DMS79 treated with DMSO at 0.1 percent for 48 hours (cell line): Measurements from ENCODE around the gene FCRL5.
A peak's percentile ranks its signal among the peaks of the same experiment; 100 is the strongest.
"Not testable (repeated sequence)": the region's sequence is repeated elsewhere in the genome, so short reads cannot be mapped to it uniquely, and the experiment has no call there.

Source experiments
- DNase-seq: peaks from one replicate; lab custom pipeline; 2025; lab: John Stamatoyannopoulos, UW

The FCRL5 gene

GRCh38 chr1:157551694-157552693 lies at the start of gene FCRL5:
Gene FCRL5 (minus strand): TSS chr1:157552515. CDS start chr1:157552362, 153 bp downstream.
- no peak for DNase-seq

- no peak for DNase-seq
Observed at GRCh38 chr1:157600236-157600635, 47.9 kb upstream of the FCRL5 start.

- DNase-seq, result no peak
Observed at GRCh38 chr1:157597959-157598667, 45.8 kb upstream of the FCRL5 start, which contains the start of gene FCRL4. Gene FCRL4 (minus strand): TSS chr1:157598085. CDS start chr1:157597944, 141 bp downstream.

- DNase-seq, result no peak
Observed at GRCh38 chr1:157596384-157596783, 44.1 kb upstream of the FCRL5 start.

DNA sequence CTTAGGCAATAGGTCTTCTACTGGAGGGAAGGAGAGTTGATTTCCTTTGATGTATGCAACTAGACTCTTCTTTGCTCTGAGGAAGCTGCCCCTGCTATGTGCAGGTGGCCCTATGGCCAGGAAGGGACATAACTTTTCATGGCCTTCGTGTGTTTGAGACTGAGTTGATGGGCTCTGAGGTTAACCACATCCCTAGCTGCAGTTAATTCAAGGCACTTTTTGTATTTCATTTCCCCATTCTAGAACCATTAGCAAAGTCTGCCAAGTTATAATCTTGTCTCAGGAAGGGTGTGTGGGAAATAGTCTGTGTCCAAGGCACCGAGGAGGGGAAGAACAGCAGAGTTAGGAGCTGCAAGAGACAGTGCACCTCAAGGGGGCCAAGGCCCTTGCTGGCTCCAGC lies 43.0 kb upstream of the FCRL5 start:
- DNase-seq, result no peak

DNA sequence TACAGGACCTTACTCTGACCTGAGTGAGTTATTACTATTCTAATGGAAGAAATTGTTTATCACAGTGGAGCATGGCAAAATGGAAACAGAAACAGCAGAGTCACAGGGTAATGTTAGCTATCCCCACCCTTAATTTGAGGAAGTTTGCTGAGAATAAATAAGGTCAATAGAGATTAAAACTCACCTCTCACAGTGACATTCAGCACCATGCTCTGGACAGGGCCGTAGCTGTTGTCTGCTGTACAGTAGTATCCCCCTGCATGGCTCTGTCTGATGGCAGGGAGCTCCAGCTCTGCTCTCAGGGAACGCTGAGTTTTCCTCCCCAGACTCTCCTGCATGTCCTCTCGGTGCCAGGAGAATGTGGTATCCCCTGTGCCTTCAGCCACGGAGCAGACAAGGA lies 33.7 kb upstream of the FCRL5 start:
- DNase-seq, result no peak

- no peak for DNase-seq
Observed at GRCh38 chr1:157584503-157584902, 32.2 kb upstream of the FCRL5 start.

- DNase-seq, result no peak
Observed at GRCh38 chr1:157580828-157581210, 28.5 kb upstream of the FCRL5 start.

DNA sequence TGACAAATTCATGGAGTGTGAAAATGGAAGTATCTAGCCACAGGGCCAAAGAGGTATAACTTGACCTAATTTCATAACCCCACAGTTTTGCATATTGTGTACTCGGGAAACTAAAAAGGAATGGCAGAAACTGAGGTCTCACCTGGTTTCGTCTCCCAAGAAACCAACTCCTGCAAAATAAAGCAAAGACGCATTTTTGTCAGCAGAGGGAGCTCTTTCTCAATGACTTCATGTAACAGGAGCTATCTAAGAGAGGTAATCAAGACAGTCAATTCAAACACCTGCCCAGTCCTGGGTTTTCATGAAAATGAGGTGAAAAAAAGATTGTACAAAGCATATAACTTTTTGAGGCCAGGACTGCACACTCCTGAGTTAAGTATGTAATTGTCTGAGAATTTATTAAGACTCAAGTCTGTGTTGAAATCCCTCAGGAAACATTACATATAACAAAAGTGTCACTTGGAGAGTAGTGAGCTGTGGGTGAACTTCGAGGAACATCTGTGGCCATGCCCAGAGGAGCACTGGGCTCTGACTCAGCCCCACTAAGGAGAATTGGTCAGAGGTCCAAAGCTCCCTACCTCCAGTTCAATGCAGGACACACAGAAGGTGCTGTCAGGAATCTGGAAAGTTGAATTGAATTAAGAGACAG lies 28.0 kb upstream of the FCRL5 start:
- peak; percentile 41 for DNase-seq

- DNase-seq, result no peak
Observed at GRCh38 chr1:157577420-157577819, 25.1 kb upstream of the FCRL5 start.

GRCh38 chr1:157575744-157576143 lies 23.4 kb upstream of the FCRL5 start:
- no peak for DNase-seq

GRCh38 chr1:157574836-157575235 lies 22.5 kb upstream of the FCRL5 start:
- DNase-seq, result no peak

DNA sequence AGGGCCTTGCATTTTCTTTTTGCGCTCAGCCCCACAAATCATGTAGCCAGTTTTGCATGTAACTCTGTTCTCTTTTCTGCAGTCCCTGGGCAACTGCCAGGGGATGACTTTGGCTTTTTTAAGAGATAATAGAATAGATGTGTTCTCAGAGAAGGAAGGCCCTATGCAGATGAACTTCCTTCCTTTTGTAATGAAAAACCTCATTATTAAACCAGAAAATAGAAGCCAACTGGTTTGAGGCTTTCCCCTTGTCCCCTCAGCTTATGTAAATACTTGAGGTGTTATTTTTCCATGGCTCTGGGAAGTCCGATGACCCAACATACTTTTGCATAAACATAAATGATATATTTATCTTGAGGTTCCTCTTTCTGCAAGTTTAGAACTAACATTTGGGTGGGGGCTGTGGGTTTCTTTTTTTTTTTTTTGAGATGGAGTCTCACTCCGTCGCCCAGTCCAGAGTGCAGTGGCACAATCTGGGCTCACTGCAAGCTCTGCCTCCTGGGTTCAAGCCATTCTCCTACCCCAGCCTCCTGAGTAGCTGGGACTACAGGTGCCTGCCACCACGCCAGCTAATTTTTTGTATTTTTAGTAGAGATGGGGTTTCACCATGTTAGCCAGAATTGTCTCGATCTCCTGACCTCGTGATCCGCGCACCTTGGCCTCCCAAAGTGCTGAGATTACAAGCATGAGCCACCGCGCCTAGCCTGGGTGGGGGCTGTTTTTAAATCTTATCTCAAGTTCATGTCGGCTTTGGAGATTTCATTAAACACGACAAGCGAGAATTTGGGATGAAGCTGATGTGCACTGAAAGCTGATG lies 14.4 kb upstream of the FCRL5 start:
- DNase-seq, result no peak

GRCh38 chr1:157562515-157562914 lies 10.2 kb upstream of the FCRL5 start:
- no peak for DNase-seq

DNA sequence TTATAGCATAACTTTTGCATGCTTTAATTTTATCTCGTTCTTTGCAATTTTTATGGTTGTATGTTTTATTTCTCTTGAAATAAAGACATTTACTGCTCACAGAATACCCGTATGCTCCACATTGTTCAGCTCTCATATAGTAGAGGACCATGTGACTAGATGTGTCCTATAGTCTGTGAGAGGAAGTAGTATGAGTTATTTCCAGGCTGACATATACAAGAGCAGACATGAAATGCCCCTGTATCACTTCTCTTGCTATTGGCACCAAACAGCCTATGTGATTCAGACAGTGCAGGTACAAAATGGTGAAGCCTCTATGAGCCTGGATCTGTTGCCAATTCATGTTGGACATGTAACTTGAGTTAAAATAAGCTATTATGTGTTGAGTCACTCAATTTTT lies 5.8 kb upstream of the FCRL5 start:
- no peak for DNase-seq

GRCh38 chr1:157548081-157548480 lies 4.2 kb downstream of the FCRL5 start:
- not testable (repeated sequence) for DNase-seq

DNA sequence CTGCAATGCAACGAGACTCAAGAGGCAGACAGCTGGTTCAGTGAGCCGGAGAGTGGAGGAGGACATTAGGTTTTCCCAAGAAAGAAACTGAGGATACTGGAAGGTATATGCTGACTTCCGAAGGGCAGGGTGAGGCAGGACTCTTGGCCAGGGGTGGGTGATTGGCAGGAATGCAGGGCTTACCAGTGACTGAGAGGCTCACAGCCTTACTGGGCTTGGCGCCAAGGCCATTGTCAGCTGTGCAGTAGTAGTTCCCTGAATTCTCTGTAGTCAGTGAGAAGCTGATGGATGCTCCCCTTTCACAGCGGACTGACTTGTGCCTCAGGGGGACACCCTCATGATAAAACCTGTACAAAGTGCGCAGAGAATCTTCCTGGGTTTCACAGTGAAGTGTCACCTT lies 9.6 kb downstream of the FCRL5 start:
- DNase-seq, result no peak

GRCh38 chr1:157540852-157541251 lies 11.5 kb downstream of the FCRL5 start:
- DNase-seq, result no peak

DNA sequence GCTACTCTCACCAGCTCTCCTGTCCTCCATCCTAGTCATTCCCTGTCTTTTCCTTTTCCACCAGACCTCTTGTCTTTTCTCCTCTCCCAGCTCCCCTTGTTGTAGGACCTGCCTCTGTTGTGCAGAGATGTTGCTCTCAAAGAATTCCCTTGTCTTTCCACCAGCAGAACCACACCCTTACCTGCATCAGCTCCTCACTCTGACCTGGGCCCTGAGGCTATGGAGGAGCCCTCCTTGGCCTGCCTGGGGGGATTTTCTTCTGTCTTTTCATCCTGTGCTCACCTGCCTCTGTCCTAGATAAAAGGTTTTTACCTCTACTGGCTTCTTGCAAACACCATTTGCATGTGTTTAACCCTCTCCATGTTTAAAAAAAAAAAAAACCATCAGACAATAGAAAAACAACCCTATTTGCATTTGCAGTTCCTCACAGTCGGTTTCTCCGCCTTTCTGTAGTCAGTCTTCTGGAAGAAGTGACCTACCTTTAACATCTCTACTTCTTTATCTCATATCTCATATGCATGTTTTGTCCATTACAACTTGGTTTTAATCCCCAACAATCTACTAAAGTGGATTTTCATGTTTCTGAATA lies 12.1 kb downstream of the FCRL5 start:
- DNase-seq, result no peak

GRCh38 chr1:157539568-157539967 lies 12.7 kb downstream of the FCRL5 start:
- no peak for DNase-seq

- no peak for DNase-seq
Observed at GRCh38 chr1:157532569-157532968, 19.7 kb downstream of the FCRL5 start.
